Panc1 (cell line): ENCODE measurements around the gene COL6A3. TPM values are rescaled to one million over a fixed set of nuclear protein-coding genes. Genes with fewer than 3 reads are reported as not detected.

ENCODE experiments used
- ATAC-seq: fragments of 200-7000 bp; cut with Tn5 transposase; 2 replicates; pipeline ENCODE4 v1.9.1; 2020; ENCODE audit warnings: mild to moderate bottlenecking, moderate library complexity
- BruUV-seq: library from RNA; stranded (reverse); fragments of 400-500 nt; replicated peaks from 2 replicates; lab custom pipeline; 2021; lab: Mats Ljungman, UMichigan
- CTCF ChIA-PET: fragments of 300-600 bp; sonication (Branson Sonifier 250); formaldehyde crosslinking; loops from one replicate; lab custom pipeline; 2022; ENCODE audit warnings: antibody characterized with exemption; lab: Charles Lee
- POLR2A ChIA-PET: fragments of 300-600 bp; sonication (Branson Sonifier 250); formaldehyde crosslinking; loops from one replicate; lab custom pipeline; 2022; ENCODE audit warnings: antibody characterized with exemption; lab: Charles Lee
- DNase-seq: peaks from one replicate; pipeline ENCODE4 v3.0.0-alpha.2; 2010; ENCODE audit warnings: low read depth, low spot score
- H3K27ac ChIP-seq: 2 replicates; pipeline ENCODE4 v1.5.1; 2011; ENCODE audit warnings: mild to moderate bottlenecking, low read length, inconsistent platforms
- H3K27me3 ChIP-seq: fragments of 200-500 bp; sonication (Bioruptor generic); 2 replicates; pipeline ENCODE4 v1.6.0; 2014; ENCODE audit warnings: low read length, inconsistent platforms; ENCODE audit not compliant: control insufficient read depth, insufficient read depth
- H3K36me3 ChIP-seq: fragments of 200-500 bp; sonication (Bioruptor generic); 2 replicates; pipeline ENCODE4 v1.5.1; 2014; ENCODE audit warnings: inconsistent platforms, mild to moderate bottlenecking, low read length, moderate library complexity; ENCODE audit not compliant: control insufficient read depth, insufficient read depth
- H3K4me1 ChIP-seq: 2 replicates; pipeline ENCODE4 v1.5.1; 2011; ENCODE audit warnings: inconsistent platforms, mild to moderate bottlenecking, low read length, moderate library complexity; ENCODE audit not compliant: control insufficient read depth, insufficient read depth
- H3K4me3 ChIP-seq, 2 experiments: 2 replicates each; pipeline ENCODE4 v1.5.1; 2011 to 2012; ENCODE audit warnings: low read depth in 2 of 2, low read length in 2 of 2, mild to moderate bottlenecking in 2 of 2, inconsistent platforms in 1 of 2, moderate library complexity in 1 of 2
- H3K9me3 ChIP-seq: fragments of 200-500 bp; sonication (Bioruptor generic); 2 replicates; pipeline ENCODE4 v1.5.1; 2014; ENCODE audit warnings: low read depth, mild to moderate bottlenecking, inconsistent platforms, low read length, moderate library complexity; ENCODE audit not compliant: control insufficient read depth, insufficient read depth
- CTCF ChIP-seq: fragments of 450-650 bp; IDR thresholded peaks from 2 replicates; pipeline ENCODE4 v1.5.1; 2017; ENCODE audit warnings: mild to moderate bottlenecking
- POLR2AphosphoS5 ChIP-seq: IDR thresholded peaks from 2 replicates; pipeline ENCODE4 v1.6.1; 2012; ENCODE audit warnings: mild to moderate bottlenecking, low read depth, low read length, moderate library complexity
- REST ChIP-seq, 2 experiments: IDR thresholded peaks; 2 replicates each; pipeline ENCODE4 v1.6.1; 2011 to 2012; ENCODE audit warnings: low read depth in 2 of 2, control low read depth in 1 of 2, low read length in 1 of 2, mild to moderate bottlenecking in 1 of 2, moderate library complexity in 1 of 2; ENCODE audit not compliant: insufficient read depth in 1 of 2
- SIN3A ChIP-seq: IDR thresholded peaks from 2 replicates; pipeline ENCODE4 v1.6.1; 2012; ENCODE audit warnings: low read depth, mild to moderate bottlenecking, low read length, moderate library complexity, borderline replicate concordance; ENCODE audit not compliant: insufficient read depth
- TCF7L2 ChIP-seq: IDR thresholded peaks from 2 replicates; pipeline ENCODE4 v1.6.1; 2011; ENCODE audit warnings: mild to moderate bottlenecking, low read depth, low read length, inconsistent platforms
- in situ Hi-C: cut with HindIII; loops from 2 replicates; pipeline ENCODE4 v1.10.0; 2016; ENCODE audit warnings: low sequenced_read_pairs, low pct_unique_long_range_greater_than_20kb
- intact Hi-C: fragments of 100-400 bp; cut with micrococcal nuclease; formaldehyde crosslinking; loops from one replicate; pipeline ENCODE4 v1.10.0; 2022; ENCODE audit not compliant: unreplicated experiment
- total RNA-seq: library from RNA; stranded (reverse); gene quantifications from one replicate; pipeline ENCODE4 v1.2.1, GENCODE V29; 2021; ENCODE audit not compliant: unreplicated experiment

Gene COL6A3
- total RNA-seq, 1 experiment from 2014 or later: 0.69 TPM

DNA sequence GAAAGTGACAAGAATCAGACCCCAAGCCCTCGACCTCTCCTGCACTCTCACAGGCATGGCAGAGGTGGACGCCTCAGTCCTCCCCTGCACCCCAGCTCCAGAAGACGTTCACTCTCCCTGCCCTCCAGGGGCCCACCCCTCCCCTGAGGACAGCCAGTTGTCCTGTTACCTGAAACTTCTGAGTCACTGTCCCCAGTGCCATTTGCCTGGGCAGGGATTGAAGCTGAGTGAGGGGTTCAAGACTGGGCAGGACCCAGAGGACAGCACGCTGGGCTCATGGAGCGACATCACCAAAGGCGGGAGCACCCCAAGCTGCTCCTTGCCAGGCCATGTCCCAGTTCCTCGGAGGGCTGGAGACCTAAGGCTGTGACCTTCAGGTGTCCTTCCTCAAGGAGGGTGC is 34.2 kb upstream of the COL6A3 start:
- no peaks in the 10 kb centered on the region for H3K9me3 ChIP-seq
- intact Hi-C loops (no loop called here), in situ Hi-C loops (no loop called here)
- DNase-seq (no peak), ATAC-seq (no peak)
- ChIA-PET CTCF (no interaction called here), POLR2A (no interaction called here)
- H3K27ac ChIP-seq: no peak overlapping the region
- no peak overlapping the region for H3K4me3 ChIP-seq
- no TSS peak for BruUV-seq
- no peaks in the 10 kb centered on the region for H3K4me1 ChIP-seq
- TF ChIP-seq TCF7L2 (no peak), SIN3A (no peak), CTCF (no peak), POLR2AphosphoS5 (no peak), REST (IDR thresholded peaks at IDR 0.05; ENCODE audit: insufficient read depth in 1 of 2, low read depth in 2 of 2, low read length in 1 of 2) (no peak)
- H3K27me3 ChIP-seq: no peaks in the 10 kb centered on the region
- H3K36me3 ChIP-seq: no peaks in the 10 kb centered on the region

DNA sequence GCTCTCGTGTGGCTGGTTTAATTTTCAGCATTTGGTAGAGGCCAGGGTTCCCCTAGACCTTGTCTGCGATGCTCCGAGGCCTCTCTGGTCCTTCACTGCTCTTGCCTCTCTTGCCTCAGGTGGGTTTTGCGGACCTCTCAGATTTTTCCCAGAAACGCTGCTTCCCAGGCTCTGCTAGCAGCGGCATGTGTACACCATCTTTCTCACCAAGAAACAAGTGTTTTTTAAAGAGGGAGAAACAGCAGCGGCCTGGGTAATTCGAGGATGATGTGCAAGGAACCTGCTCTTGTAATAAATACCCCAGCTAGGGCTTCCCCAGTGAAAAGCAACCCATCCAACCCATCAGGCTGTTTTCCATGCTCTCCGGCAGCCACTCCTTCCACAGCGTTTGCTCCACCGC is 33.5 kb upstream of the COL6A3 start:
- ATAC-seq: no peak
- no peak overlapping the region for H3K4me3 ChIP-seq
- no peaks in the 10 kb centered on the region for H3K36me3 ChIP-seq
- no peaks in the 10 kb centered on the region for H3K9me3 ChIP-seq
- ChIA-PET CTCF (no interaction called here), POLR2A (no interaction called here)
- no peaks in the 10 kb centered on the region for H3K27me3 ChIP-seq
- TF ChIP-seq SIN3A: no peak
- no peak for TF ChIP-seq REST (IDR thresholded peaks at IDR 0.05; ENCODE audit: insufficient read depth in 1 of 2, low read depth in 2 of 2, low read length in 1 of 2)
- no peak for TF ChIP-seq POLR2AphosphoS5
- no peak for TF ChIP-seq TCF7L2
- no peak for TF ChIP-seq CTCF
- no TSS peak for BruUV-seq
- no peak for DNase-seq
- H3K27ac ChIP-seq: no peak overlapping the region
- intact Hi-C loops (no loop called here), in situ Hi-C loops (no loop called here)
- no peaks in the 10 kb centered on the region for H3K4me1 ChIP-seq
